Activated naive CD4-positive, alpha-beta T cell treated with anti-CD3 and anti-CD28 coated beads, Interleukin-2, amount 50 U/mL, for 24 hours (primary cell): ENCODE results near the gene NOTCH4.
A peak's percentile ranks its signal among the peaks of the same experiment; 100 is the strongest.
"Not testable (repeated sequence)": the region's sequence is repeated elsewhere in the genome, so short reads cannot be mapped to it uniquely, and the experiment has no call there.

ENCODE experiments used
- H3K27ac Mint-ChIP-seq: one replicate; pipeline ENCODE4 v1.8.0; 2021; ENCODE audit warnings: mild to moderate bottlenecking, mixed read lengths
- H3K27me3 Mint-ChIP-seq: one replicate; pipeline ENCODE4 v1.8.0; 2021; ENCODE audit warnings: mixed read lengths
- H3K36me3 Mint-ChIP-seq: one replicate; pipeline ENCODE4 v1.8.0; 2021; ENCODE audit warnings: mixed read lengths
- H3K4me1 Mint-ChIP-seq: one replicate; pipeline ENCODE4 v1.8.0; 2021; ENCODE audit warnings: mixed read lengths
- H3K4me3 Mint-ChIP-seq: one replicate; pipeline ENCODE4 v1.8.0; 2021; ENCODE audit warnings: mild to moderate bottlenecking, mixed read lengths
- H3K9me3 Mint-ChIP-seq: one replicate; pipeline ENCODE4 v1.8.0; 2021; ENCODE audit warnings: mixed read lengths

Gene NOTCH4

GRCh38 chr6:32190911-32191677 is 32.8 kb downstream of the NOTCH4 start:
- Mint-ChIP-seq H3K27ac (peak overlapping the region; percentile 97), H3K27me3 (no peaks in the 10 kb centered on the region), H3K4me1 (peaks cover 71% of the 10 kb centered on the region), H3K9me3 (no peaks in the 10 kb centered on the region), H3K4me3 (peak overlapping the region; percentile 95), H3K36me3 (peaks cover 13% of the 10 kb centered on the region)

GRCh38 chr6:32190054-32190851 is 33.6 kb downstream of the NOTCH4 start, which contains the start of gene PBX2:
Gene PBX2 (minus strand): TSS chr6:32190202. CDS start chr6:32189915, 287 bp downstream.
- Mint-ChIP-seq H3K4me1 (peaks cover 76% of the 10 kb centered on the region), H3K36me3 (peaks cover 13% of the 10 kb centered on the region), H3K27ac (peak within 1 kb of the TSS; percentile 97), H3K27me3 (no peaks in the 10 kb centered on the region), H3K4me3 (peak within 1 kb of the TSS; percentile 95), H3K9me3 (no peaks in the 10 kb centered on the region)

- no peaks in the 10 kb centered on the region for H3K27me3 Mint-ChIP-seq
- peak overlapping the region; percentile 78 for H3K27ac Mint-ChIP-seq
- H3K4me3 Mint-ChIP-seq: peak overlapping the region; percentile 95
- H3K36me3 Mint-ChIP-seq: peaks cover 13% of the 10 kb centered on the region
- H3K9me3 Mint-ChIP-seq: no peaks in the 10 kb centered on the region
- H3K4me1 Mint-ChIP-seq: peaks cover 71% of the 10 kb centered on the region
Measured at GRCh38 chr6:32189742-32190053, 34.2 kb downstream of the NOTCH4 start.

- Mint-ChIP-seq H3K36me3 (peaks cover 13% of the 10 kb centered on the region), H3K4me1 (peaks cover 68% of the 10 kb centered on the region), H3K4me3 (peak overlapping the region; percentile 84), H3K9me3 (no peaks in the 10 kb centered on the region), H3K27me3 (no peaks in the 10 kb centered on the region), H3K27ac (peak overlapping the region; percentile 78)
Measured at GRCh38 chr6:32189069-32189741, 34.7 kb downstream of the NOTCH4 start.

- no peaks in the 10 kb centered on the region for H3K9me3 Mint-ChIP-seq
- H3K4me1 Mint-ChIP-seq: peaks cover 63% of the 10 kb centered on the region
- H3K27me3 Mint-ChIP-seq: no peaks in the 10 kb centered on the region
- peak overlapping the region; percentile 78 for H3K27ac Mint-ChIP-seq
- peaks cover 13% of the 10 kb centered on the region for H3K36me3 Mint-ChIP-seq
- H3K4me3 Mint-ChIP-seq: peak overlapping the region; percentile 84
Measured at GRCh38 chr6:32188381-32189068, 35.3 kb downstream of the NOTCH4 start.

GRCh38 chr6:32187725-32188380 is 36.0 kb downstream of the NOTCH4 start:
- Mint-ChIP-seq H3K36me3 (peaks cover 13% of the 10 kb centered on the region), H3K27ac (peak overlapping the region; percentile 63), H3K4me3 (peak overlapping the region; percentile 84), H3K4me1 (peaks cover 63% of the 10 kb centered on the region)
- not testable (repeated sequence) for H3K27me3 Mint-ChIP-seq, H3K9me3 Mint-ChIP-seq

GRCh38 chr6:32187009-32187709 is 36.7 kb downstream of the NOTCH4 start:
- Mint-ChIP-seq H3K27ac (peak overlapping the region; percentile 63), H3K4me1 (peaks cover 64% of the 10 kb centered on the region), H3K36me3 (peaks cover 13% of the 10 kb centered on the region), H3K9me3 (no peaks in the 10 kb centered on the region), H3K4me3 (peak overlapping the region; percentile 66), H3K27me3 (no peaks in the 10 kb centered on the region)

GRCh38 chr6:32186151-32186840 is 37.6 kb downstream of the NOTCH4 start:
- Mint-ChIP-seq H3K27ac (peak overlapping the region; percentile 89), H3K4me3 (peak overlapping the region; percentile 23), H3K4me1 (peaks cover 62% of the 10 kb centered on the region), H3K36me3 (peaks cover 11% of the 10 kb centered on the region)
- not testable (repeated sequence) for H3K9me3 Mint-ChIP-seq, H3K27me3 Mint-ChIP-seq

- Mint-ChIP-seq H3K4me1 (peaks cover 64% of the 10 kb centered on the region), H3K27ac (peak overlapping the region; percentile 89), H3K36me3 (peaks cover 12% of the 10 kb centered on the region), H3K4me3 (peak overlapping the region; percentile 23)
- not testable (repeated sequence) for H3K27me3 Mint-ChIP-seq, H3K9me3 Mint-ChIP-seq
Measured at GRCh38 chr6:32185681-32186131, 38.2 kb downstream of the NOTCH4 start.

GRCh38 chr6:32184084-32184640 is 39.7 kb downstream of the NOTCH4 start, which contains the start of gene AGER:
Gene AGER (minus strand): TSS chr6:32184253. CDS start chr6:32184222, 31 bp downstream.
- H3K4me1 Mint-ChIP-seq: peaks cover 77% of the 10 kb centered on the region
- H3K27ac Mint-ChIP-seq: peak within 1 kb of the TSS; percentile 24
- H3K27me3 Mint-ChIP-seq: no peaks in the 10 kb centered on the region
- H3K4me3 Mint-ChIP-seq: no peak within 1 kb of the TSS
- no peaks in the 10 kb centered on the region for H3K9me3 Mint-ChIP-seq
- H3K36me3 Mint-ChIP-seq: peaks cover 17% of the 10 kb centered on the region

- Mint-ChIP-seq H3K9me3 (no peaks in the 10 kb centered on the region), H3K4me1 (peaks cover 77% of the 10 kb centered on the region), H3K27ac (no peak overlapping the region), H3K4me3 (no peak overlapping the region), H3K36me3 (peaks cover 14% of the 10 kb centered on the region), H3K27me3 (no peaks in the 10 kb centered on the region)
Measured at GRCh38 chr6:32183483-32184083, 40.3 kb downstream of the NOTCH4 start.

GRCh38 chr6:32183030-32183429 is 40.8 kb downstream of the NOTCH4 start:
- Mint-ChIP-seq H3K9me3 (no peaks in the 10 kb centered on the region), H3K36me3 (peaks cover 14% of the 10 kb centered on the region), H3K27ac (peak overlapping the region; percentile 24), H3K4me3 (no peak overlapping the region), H3K27me3 (no peaks in the 10 kb centered on the region), H3K4me1 (peaks cover 76% of the 10 kb centered on the region)

- Mint-ChIP-seq H3K27ac (no peak overlapping the region), H3K36me3 (peaks cover 13% of the 10 kb centered on the region), H3K4me1 (peaks cover 73% of the 10 kb centered on the region), H3K4me3 (no peak overlapping the region), H3K9me3 (no peaks in the 10 kb centered on the region), H3K27me3 (no peaks in the 10 kb centered on the region)
Measured at GRCh38 chr6:32182555-32182981, 41.3 kb downstream of the NOTCH4 start.
